ENCODE measurements around the gene TRA2A.
A peak's percentile ranks its signal among the peaks of the same experiment; 100 is the strongest.

TRA2A gene

GRCh38 chr7:23472556-23472955, 59.2 kb downstream of the TRA2A start:
- Histone ChIP-seq H3K9ac (no peak overlapping the region), H4K20me1 (peaks cover 94% of the 10 kb centered on the region), H3K4me1 (peaks cover 32% of the 10 kb centered on the region), H3K27me3 (peaks cover 96% of the 10 kb centered on the region), H3K27ac (no peak overlapping the region), H3K9me3 (no peaks in the 10 kb centered on the region; the same call in 1 of the 2 replicates), H3K4me3 (no peak overlapping the region), H3K36me3 (no peaks in the 10 kb centered on the region), H3K4me2 (no peak overlapping the region)
- TF ChIP-seq Cebpa-rat (IDR thresholded peaks at IDR 0.05): no peak

GRCh38 chr7:23472046-23472445, 59.7 kb downstream of the TRA2A start:
- Histone ChIP-seq H3K4me2 (no peak overlapping the region), H3K36me3 (no peaks in the 10 kb centered on the region), H3K27me3 (peaks cover 96% of the 10 kb centered on the region), H3K9ac (no peak overlapping the region), H3K4me1 (peaks cover 32% of the 10 kb centered on the region), H3K4me3 (no peak overlapping the region), H4K20me1 (peaks cover 94% of the 10 kb centered on the region), H3K9me3 (no peaks in the 10 kb centered on the region; the same call in 1 of the 2 replicates), H3K27ac (no peak overlapping the region)
- TF ChIP-seq Cebpa-rat (IDR thresholded peaks at IDR 0.05): no peak

GRCh38 chr7:23471106-23471859, 60.5 kb downstream of the TRA2A start:
- no peak overlapping the region; the same call in 1 of the 2 replicates for H3K4me2 ChIP-seq
- TF ChIP-seq Cebpa-rat (IDR thresholded peaks at IDR 0.05): no peak
- no peak overlapping the region for H3K27ac ChIP-seq
- H3K9ac ChIP-seq: no peak overlapping the region
- H4K20me1 ChIP-seq: peaks cover 94% of the 10 kb centered on the region
- no peak overlapping the region for H3K4me3 ChIP-seq
- peaks cover 32% of the 10 kb centered on the region for H3K4me1 ChIP-seq
- no peaks in the 10 kb centered on the region; the same call in 1 of the 2 replicates for H3K9me3 ChIP-seq
- H3K36me3 ChIP-seq: no peaks in the 10 kb centered on the region
- peaks cover 96% of the 10 kb centered on the region for H3K27me3 ChIP-seq

DNA sequence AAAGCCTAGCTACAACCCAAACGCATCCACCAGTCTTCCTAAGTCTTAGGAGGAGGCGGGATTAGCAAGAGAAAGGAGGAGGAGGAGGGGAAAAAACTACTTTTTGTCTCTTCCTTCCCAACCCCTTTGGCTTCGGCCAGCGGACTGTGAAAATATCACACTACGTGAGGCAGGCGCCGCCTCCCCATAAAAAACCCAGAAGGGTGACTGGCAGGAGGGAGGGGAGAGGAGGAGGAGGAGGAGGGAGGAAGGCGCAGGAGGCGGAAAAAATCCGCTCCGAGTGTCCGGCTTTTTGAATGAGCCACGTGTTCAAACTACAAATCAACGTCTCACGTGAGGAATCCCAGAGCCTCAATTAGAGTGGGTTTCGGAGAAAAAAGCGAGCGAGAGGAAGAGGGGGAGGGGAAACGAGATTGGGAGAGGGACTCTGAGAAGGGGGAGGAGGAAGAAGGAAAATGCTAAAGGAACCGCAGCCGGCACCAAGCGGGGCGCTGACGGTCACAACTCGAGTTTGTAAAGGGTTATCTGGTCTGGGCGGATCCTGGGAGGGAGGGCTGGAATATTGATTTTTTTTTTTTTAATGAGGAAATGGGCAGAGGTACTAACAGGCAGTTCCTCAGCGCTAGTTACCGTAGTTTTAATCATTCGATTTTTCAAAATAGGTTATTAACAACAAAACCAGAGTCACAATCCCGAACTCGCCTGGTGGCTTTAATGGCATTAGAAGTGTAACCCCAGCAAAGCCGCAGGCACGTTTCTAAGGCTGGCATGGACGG, 61.3 kb downstream of the TRA2A start, which contains the start of gene IGF2BP3:
Gene IGF2BP3 (minus strand): TSS at position 162 of the 776 bp plus-strand sequence. CDS start 381 bp downstream, outside the sequence.
- H3K9ac ChIP-seq: no peak within 1 kb of the TSS
- no peaks in the 10 kb centered on the region; the same call in 1 of the 2 replicates for H3K9me3 ChIP-seq
- peaks cover 95% of the 10 kb centered on the region for H4K20me1 ChIP-seq
- no peak within 1 kb of the TSS for H3K27ac ChIP-seq
- no peak for TF ChIP-seq Cebpa-rat (IDR thresholded peaks at IDR 0.05)
- H3K4me1 ChIP-seq: peaks cover 32% of the 10 kb centered on the region
- no peaks in the 10 kb centered on the region for H3K36me3 ChIP-seq
- H3K27me3 ChIP-seq: peaks cover 100% of the 10 kb centered on the region
- H3K4me2 ChIP-seq: peak within 1 kb of the TSS; percentile 74
- peak within 1 kb of the TSS; percentile 55 for H3K4me3 ChIP-seq

DNA sequence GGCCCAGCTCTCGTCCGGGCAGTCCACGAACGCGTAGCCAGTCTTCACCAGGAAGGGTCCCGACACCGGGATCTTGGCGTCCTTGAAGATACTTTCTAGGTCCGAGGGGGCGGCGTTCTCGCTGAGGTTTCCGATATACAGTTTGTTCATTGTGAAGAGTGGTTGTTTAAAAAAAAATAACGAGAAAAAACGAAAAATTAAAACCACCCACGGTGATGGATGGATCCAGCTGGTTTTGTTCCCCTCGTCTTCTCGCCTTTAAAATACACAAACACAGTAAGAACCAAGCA, 61.9 kb downstream of the TRA2A start:
- no peak for TF ChIP-seq Cebpa-rat (IDR thresholded peaks at IDR 0.05)
- H3K4me3 ChIP-seq: peak overlapping the region; percentile 55
- no peak overlapping the region for H3K9ac ChIP-seq
- H4K20me1 ChIP-seq: peaks cover 94% of the 10 kb centered on the region
- peaks cover 100% of the 10 kb centered on the region for H3K27me3 ChIP-seq
- H3K36me3 ChIP-seq: no peaks in the 10 kb centered on the region
- H3K4me1 ChIP-seq: peaks cover 32% of the 10 kb centered on the region
- H3K9me3 ChIP-seq: no peaks in the 10 kb centered on the region; the same call in 1 of the 2 replicates
- no peak overlapping the region for H3K27ac ChIP-seq
- peak overlapping the region; percentile 74 for H3K4me2 ChIP-seq

DNA sequence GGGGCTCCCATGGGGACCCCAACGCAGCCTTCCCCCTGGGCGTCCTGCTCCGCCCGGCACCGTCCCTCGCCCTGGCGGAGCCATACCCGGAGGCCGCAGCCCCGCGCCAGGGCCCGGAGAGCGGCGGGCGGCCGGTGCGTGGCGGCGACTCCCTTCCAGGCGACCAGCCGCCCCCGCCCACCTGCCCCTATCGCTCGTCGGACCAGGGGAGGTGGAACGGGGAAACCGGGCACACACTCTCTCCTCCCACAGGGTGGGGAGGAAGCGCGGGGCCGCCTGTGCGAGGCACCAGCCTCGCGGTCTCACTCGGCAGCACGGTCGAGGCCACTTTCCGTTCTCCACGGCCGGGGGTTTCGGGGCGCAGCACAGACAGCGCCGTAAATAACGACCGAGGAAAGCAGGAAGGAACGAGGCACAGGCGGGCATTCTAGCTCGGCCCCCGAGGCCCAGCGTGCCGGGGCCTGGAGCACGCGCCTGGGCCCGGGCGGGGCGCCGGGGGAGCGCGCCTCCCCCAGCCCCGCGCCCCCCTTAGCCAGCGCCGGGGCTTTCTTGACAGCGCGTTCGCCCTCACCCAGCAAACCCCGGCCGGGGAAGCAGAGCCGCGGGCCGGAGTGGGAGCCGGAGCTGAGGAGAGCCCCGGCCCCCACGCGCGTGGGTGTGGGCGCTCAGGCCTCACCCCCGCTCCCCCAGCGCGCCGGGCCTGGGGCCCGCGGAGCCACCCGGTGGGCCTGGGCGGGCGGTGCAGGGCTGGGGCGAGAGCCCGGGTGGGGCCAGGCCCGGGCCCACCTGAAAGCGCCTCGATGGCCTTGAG, 62.4 kb downstream of the TRA2A start:
- Histone ChIP-seq H3K9me3 (no peaks in the 10 kb centered on the region; the same call in 1 of the 2 replicates), H3K27ac (no peak overlapping the region)

GRCh38 chr7:23468526-23469149, 63.1 kb downstream of the TRA2A start:
- Histone ChIP-seq H3K9ac (no peak overlapping the region), H3K4me1 (peaks cover 23% of the 10 kb centered on the region), H4K20me1 (peaks cover 82% of the 10 kb centered on the region), H3K27me3 (peaks cover 97% of the 10 kb centered on the region), H3K4me3 (peak overlapping the region; percentile 55), H3K36me3 (no peaks in the 10 kb centered on the region), H3K9me3 (no peaks in the 10 kb centered on the region), H3K4me2 (peak overlapping the region; percentile 74), H3K27ac (no peak overlapping the region)
- TF ChIP-seq Cebpa-rat (IDR thresholded peaks at IDR 0.05): no peak

More for the DNA sequence above, 62.4 kb downstream of the TRA2A start:
- Histone ChIP-seq H3K36me3 (no peaks in the 10 kb centered on the region), H3K4me3 (peak overlapping the region; percentile 55), H4K20me1 (peaks cover 89% of the 10 kb centered on the region), H3K9ac (no peak overlapping the region), H3K4me1 (peaks cover 27% of the 10 kb centered on the region), H3K4me2 (peak overlapping the region; percentile 74), H3K27me3 (peaks cover 98% of the 10 kb centered on the region)
- no peak for TF ChIP-seq Cebpa-rat (IDR thresholded peaks at IDR 0.05)

DNA sequence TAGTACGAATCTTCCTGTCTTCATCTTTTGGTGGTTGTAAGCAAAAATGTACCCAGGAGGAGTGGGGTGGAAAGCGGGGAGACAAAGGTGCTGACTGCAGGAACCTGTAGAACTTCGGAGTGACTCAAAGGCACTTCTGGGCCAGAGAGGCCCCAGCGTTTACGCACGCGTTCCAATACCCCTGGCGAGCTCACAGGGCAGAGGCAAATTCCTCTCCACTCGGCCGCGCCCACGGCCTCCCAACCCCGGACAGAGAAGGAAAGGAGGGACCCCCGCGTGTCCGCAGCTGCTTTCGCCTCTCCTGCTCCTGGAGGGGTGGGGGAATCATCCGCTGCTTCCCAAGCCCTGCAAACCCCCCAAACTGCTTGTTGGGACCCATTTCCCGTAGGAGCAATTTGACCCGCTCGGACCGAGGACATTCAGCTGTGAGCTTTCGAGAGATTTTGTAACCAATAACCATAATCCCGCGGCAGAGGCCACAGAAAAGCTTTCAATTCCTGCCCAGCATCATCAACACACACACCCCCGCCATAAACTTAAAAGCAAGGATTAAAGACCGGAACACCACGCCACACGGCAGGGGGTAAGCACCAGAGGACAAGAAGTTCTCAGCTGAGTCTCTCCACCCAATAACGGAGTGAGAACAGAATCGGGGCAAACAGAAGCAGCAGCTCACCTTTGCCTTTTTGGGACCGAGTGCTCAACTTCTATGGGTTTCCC, 63.8 kb downstream of the TRA2A start:
- Histone ChIP-seq H3K4me1 (peaks cover 30% of the 10 kb centered on the region), H3K27me3 (peaks cover 90% of the 10 kb centered on the region), H4K20me1 (peaks cover 75% of the 10 kb centered on the region), H3K4me2 (peak overlapping the region; percentile 74), H3K9ac (no peak overlapping the region), H3K9me3 (no peaks in the 10 kb centered on the region), H3K36me3 (no peaks in the 10 kb centered on the region), H3K27ac (no peak overlapping the region), H3K4me3 (peak overlapping the region; percentile 9; the same call in 1 of the 2 replicates)
- TF ChIP-seq Cebpa-rat (IDR thresholded peaks at IDR 0.05): no peak
